Heart right ventricle (tissue), 16 donors: Measurements from ENCODE around the gene AGAP1. TPM values are rescaled to one million over a fixed set of nuclear protein-coding genes. Genes with fewer than 3 reads are reported as not detected.

ENCODE experiments used
- ATAC-seq, 8 donors: fragments of 200-7000 bp; cut with Tn5 transposase; one replicate each; pipeline ENCODE4 v1.9.1; 2020; ENCODE audit warnings: mild to moderate bottlenecking in 8 of 8, moderate library complexity in 8 of 8, moderate number of reproducible peaks in 1 of 8
- DNase-seq, 2 donors: peaks; one replicate each; pipeline ENCODE4 v3.0.0-alpha.2; 2020
- H3K27ac ChIP-seq, 10 donors: fragments of 200-600 bp; sonication (generic) in 2 of 10; one replicate each; pipeline versions ENCODE4 v1.5.0 to v1.8.0; 2020 to 2022; ENCODE audit warnings: mild to moderate bottlenecking in 3 of 10
- H3K27me3 ChIP-seq, 7 donors: fragments of 200-600 bp; one replicate each; pipeline ENCODE4 v1.8.0; 2021 to 2022; ENCODE audit warnings: mild to moderate bottlenecking in 2 of 7
- H3K36me3 ChIP-seq, 9 donors: fragments of 200-600 bp; sonication (generic) in 1 of 9; one replicate each; pipeline versions ENCODE4 v1.5.0 to v1.8.0; 2020 to 2022; ENCODE audit warnings: mild to moderate bottlenecking in 2 of 9
- H3K4me1 ChIP-seq, 9 donors: fragments of 200-600 bp; sonication (generic) in 1 of 9; one replicate each; pipeline versions ENCODE4 v1.5.0 to v1.8.0; 2020 to 2022; ENCODE audit warnings: mild to moderate bottlenecking in 4 of 9
- H3K4me3 ChIP-seq, 10 donors: fragments of 200-600 bp; sonication (generic) in 2 of 10; one replicate each; pipeline versions ENCODE4 v1.5.0 to v1.8.0; 2020 to 2022; ENCODE audit warnings: mild to moderate bottlenecking in 7 of 10, moderate library complexity in 2 of 10
- H3K9me3 ChIP-seq, 11 donors: fragments of 200-600 bp in 10 of 11; sonication (generic) in 2 of 11; one replicate each; pipeline versions ENCODE4 v1.5.0 to v1.8.0; 2013 to 2022; ENCODE audit warnings: mild to moderate bottlenecking in 2 of 11, control low read depth in 1 of 11, moderate library complexity in 1 of 11
- WGBS, 2 donors: extraction: QIAGEN DNeasy Blood & Tissue Kit; methylation state at CpG; one replicate each; pipeline ENCODE4 v1.1.7; 2013; ENCODE audit warnings: inconsistent platforms in 1 of 2; 5-methylcytosine and 5-hydroxymethylcytosine counted together
- intact Hi-C, 10 donors: fragments of 100-400 bp; cut with DNase I; formaldehyde crosslinking; loops; one replicate each; pipeline versions ENCODE4 v1.11.1 to v1.14.2; 2022
- polyA plus RNA-seq, 2 donors: library from polyadenylated mRNA; stranded (reverse); fragments of 200-250 nt; gene quantifications; one replicate each; pipeline ENCODE4 v1.2.3, GENCODE V29; 2013
- total RNA-seq, 10 donors: library from RNA; stranded (reverse); fragmentation: NEBNext Ultra II Directional in 3 of 10; extraction: Animal tissue kit (Norgen Biotek cat#: 25700) in 3 of 10; gene quantifications; one replicate each; pipeline versions ENCODE4 v1.2.1 to v1.2.4, GENCODE V29; 2021 to 2023
- TF ChIP-seq, protein P1 (sequence below), 9 donors: fragments of 200-600 bp; sonication (generic) in 2 of 9; IDR thresholded peaks; one replicate each; pipeline versions ENCODE4 v1.5.0 to v1.8.0; 2021 to 2022; ENCODE audit warnings: antibody characterized with exemption in 9 of 9, mild to moderate bottlenecking in 5 of 9, moderate library complexity in 1 of 9
- donor health status: Arrhythmogenic right ventricular cardiomyopathy.
- donor health status: ischemic (EF 13 %, LVEDD 7.1; RV severe dilation, severe dysfunction).
- donor health status: healthy with polysubstance abuse.
- donor health status: DM: no; HTN: yes; CAD: no.
- donor health status: DM: no; HTN: no; CAD: no.
- donor health status: ischemic (EF 25% LVEDD 6.9; RV normal size, moderate dysfunction).
- donor health status: ischemic (EF 25% LVEDD 5.7; RV mildly dilated, moderate dysfunction).
- donor health status: healthy.
- donor health status: DM: yes; HTN: yes; CAD: no.
- donor health status: Ischemic cardiomyopathy.
- donor health status: ischemic (EF 35%, LVEDD 5.7; RV mildly dilated, moderate dysfunction).
- donor health status: nonischemic (EF 11% LVEDD 7.7; RV severe dilation, severe dysfunction).
- donor health status: DM: yes; HTN: yes; CAD: no.
- donor health status: PGD.
- donor health status: ischemic (EF 29% LVEDD 5.4; RV normal size, mild dysfunction).
- donor health status: nonischemic (EF 23%, LVEDD 6.1; RV moderate dilation, normal function).

AGAP1 gene
- total and polyA plus RNA-seq, 12 donors: 3.5 to 29.2 (median 19.4) TPM

DNA sequence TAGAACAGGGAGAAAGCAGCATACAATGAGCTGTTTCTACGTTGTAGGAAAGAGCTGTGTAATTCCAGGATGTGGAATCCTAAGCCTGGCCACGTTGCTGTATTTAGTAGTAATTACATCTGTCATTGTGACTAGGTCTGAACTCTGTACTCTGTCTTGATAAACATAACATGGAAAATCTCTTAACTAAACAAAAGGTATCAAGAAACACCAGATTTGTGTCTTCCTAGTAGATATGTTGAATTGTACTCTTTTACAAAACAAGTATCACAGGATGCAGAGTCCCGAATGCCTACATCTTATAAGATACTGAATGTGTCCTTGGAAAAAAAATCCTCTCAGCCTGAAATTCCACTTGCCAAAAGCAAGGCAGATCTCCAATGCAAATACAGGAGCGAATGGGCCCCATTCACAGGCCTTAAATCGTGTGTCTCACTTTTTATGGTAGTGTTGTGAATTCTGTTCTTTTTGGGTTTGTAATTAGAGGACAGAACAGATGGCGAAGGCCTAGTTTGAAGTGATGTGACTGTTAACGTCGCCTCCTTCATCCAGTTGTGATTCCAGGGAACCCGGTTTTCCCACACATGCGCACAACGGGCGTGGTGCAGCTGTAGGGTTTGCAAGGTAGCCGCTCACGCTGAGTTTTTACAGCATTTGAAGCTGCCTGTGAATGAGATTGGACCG is 427.8 kb downstream of the AGAP1 start:
- intact Hi-C loops: no loop called here
- H3K27ac ChIP-seq: no peak overlapping the region
- H3K4me3 ChIP-seq: no peak overlapping the region
- H3K27me3 ChIP-seq: no peaks in the 10 kb centered on the region
- no peaks in the 10 kb centered on the region for H3K9me3 ChIP-seq
- ATAC-seq (no peak), DNase-seq (no peak)
- WGBS, 2 donors: 91% methylated on average over 15 of the region's 15 CpGs
- no peaks in the 10 kb centered on the region for H3K4me1 ChIP-seq
- H3K36me3 ChIP-seq: peaks cover 0 to 13% (median 0%) of the 10 kb centered on the region in 9 donors
- TF ChIP-seq, protein P1, sequence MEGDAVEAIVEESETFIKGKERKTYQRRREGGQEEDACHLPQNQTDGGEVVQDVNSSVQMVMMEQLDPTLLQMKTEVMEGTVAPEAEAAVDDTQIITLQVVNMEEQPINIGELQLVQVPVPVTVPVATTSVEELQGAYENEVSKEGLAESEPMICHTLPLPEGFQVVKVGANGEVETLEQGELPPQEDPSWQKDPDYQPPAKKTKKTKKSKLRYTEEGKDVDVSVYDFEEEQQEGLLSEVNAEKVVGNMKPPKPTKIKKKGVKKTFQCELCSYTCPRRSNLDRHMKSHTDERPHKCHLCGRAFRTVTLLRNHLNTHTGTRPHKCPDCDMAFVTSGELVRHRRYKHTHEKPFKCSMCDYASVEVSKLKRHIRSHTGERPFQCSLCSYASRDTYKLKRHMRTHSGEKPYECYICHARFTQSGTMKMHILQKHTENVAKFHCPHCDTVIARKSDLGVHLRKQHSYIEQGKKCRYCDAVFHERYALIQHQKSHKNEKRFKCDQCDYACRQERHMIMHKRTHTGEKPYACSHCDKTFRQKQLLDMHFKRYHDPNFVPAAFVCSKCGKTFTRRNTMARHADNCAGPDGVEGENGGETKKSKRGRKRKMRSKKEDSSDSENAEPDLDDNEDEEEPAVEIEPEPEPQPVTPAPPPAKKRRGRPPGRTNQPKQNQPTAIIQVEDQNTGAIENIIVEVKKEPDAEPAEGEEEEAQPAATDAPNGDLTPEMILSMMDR (IDR thresholded peaks at IDR 0.05): no peak

DNA sequence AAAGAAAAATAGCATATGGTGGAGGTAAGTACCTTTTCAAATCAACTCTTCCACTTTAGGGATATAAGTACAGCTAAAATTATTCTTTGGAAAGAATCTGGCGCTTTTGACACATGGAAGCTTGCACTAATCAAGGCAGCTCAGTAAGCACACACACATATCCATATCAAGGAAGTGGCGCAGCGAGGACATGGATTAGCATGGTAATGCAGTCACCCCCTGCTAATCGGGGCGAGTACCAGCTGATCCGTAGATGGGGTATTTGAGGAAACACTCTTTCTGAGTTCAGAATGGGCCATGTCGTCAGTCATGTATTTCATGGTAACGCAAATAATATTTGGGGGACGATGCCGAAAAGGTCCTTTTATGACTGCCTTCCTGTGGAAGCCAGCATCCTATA is 429.0 kb downstream of the AGAP1 start:
- ATAC-seq (no peak), DNase-seq (no peak)
- intact Hi-C loops: no loop called here

DNA sequence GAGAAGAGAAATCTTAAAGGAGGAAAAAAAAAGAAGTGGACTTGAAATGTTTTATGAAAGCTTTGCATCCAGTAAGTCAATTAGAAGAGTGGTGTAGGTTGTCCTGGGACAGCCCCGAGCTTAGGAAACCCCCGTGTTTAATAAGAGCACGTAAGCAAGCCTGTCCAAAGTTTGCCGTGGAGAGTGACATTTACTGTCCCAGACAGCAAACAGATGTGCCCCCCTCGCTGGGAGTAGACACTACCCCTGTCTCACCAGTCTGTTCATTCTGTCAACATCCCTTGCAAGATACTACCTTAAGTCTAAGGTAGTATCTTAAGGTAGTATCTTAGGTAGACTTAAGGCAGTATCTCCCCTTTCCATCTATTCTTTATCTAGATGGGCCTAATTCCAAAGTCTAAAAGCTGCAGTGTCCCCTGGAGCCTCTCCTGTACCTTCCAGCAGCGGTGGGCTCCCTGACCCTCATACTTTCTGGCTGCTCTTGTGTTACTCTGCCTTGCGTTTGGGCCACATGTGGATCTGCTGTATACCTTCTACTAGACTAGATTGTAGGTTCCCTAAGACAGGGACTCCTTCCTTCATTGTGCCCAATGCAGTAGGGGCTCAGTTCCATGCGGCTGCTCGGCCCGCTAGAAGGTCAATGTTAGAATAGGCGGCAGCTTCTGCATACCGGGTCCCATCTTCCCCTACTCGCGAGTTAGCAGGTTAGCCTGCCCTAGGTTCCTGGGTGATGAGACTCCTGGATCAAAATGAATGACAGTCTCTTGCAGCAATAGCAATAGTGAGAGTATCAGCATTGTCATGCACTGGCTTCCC is 430.2 kb downstream of the AGAP1 start:
- Histone ChIP-seq H3K4me3 (no peak overlapping the region), H3K9me3 (no peaks in the 10 kb centered on the region), H3K36me3 (peaks cover 0 to 13% (median 0%) of the 10 kb centered on the region in 9 donors), H3K27me3 (no peaks in the 10 kb centered on the region), H3K4me1 (no peaks in the 10 kb centered on the region), H3K27ac (no peak overlapping the region)
- intact Hi-C loops: no loop called here
- ATAC-seq (no peak), DNase-seq (no peak)
- TF ChIP-seq, protein P1 (IDR thresholded peaks at IDR 0.05): no peak
- WGBS, 2 donors: 96% methylated on average over 14 of the region's 14 CpGs

More for the DNA sequence above, 429.0 kb downstream of the AGAP1 start:
- Histone ChIP-seq H3K9me3 (no peaks in the 10 kb centered on the region), H3K4me1 (no peaks in the 10 kb centered on the region), H3K4me3 (no peak overlapping the region), H3K27ac (no peak overlapping the region), H3K36me3 (peaks cover 0 to 13% (median 0%) of the 10 kb centered on the region in 9 donors), H3K27me3 (no peaks in the 10 kb centered on the region)
- TF ChIP-seq, protein P1 (IDR thresholded peaks at IDR 0.05): no peak
- WGBS, 2 donors: 93 to 95% methylated on average over 10 of the region's 10 CpGs

DNA sequence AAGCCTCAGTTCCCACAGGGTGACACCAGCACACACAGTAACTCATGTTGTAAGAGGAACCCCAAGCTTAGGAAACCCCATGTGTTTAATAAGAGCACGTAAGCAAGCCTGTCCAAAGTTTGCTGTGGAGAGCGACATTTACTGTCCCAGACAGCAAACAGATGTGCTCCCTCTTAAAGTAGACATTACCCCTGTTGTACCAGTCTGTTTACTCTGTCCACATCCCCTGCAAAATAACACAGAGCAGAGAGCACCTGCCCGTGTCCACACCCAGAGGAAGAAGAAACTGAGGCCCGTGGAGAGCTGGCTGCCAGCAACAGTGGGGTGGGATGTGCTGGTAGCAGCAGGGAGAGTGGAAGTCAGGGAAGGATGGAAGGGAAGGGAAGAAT is 430.8 kb downstream of the AGAP1 start:
- Histone ChIP-seq H3K36me3 (peaks cover 0 to 15% (median 0%) of the 10 kb centered on the region in 9 donors), H3K27me3 (no peaks in the 10 kb centered on the region), H3K4me1 (no peaks in the 10 kb centered on the region), H3K27ac (no peak overlapping the region), H3K4me3 (no peak overlapping the region), H3K9me3 (no peaks in the 10 kb centered on the region)
- WGBS, 2 donors: 92 to 97% methylated on average over 4 of the region's 4 CpGs
- ATAC-seq: no peak
- no peak for DNase-seq
- TF ChIP-seq, protein P1 (IDR thresholded peaks at IDR 0.05): no peak
- intact Hi-C loops: no loop called here
